ENCODE measurements around the gene ATRN. TPM values are rescaled to one million over a fixed set of nuclear protein-coding genes. Genes with fewer than 3 reads are reported as not detected.

ATRN gene
- total and polyA plus RNA-seq, 2 experiments from 2014 or later = 14.7 to 71.1 TPM

- no peak for DNase-seq (ENCODE audit: low spot score)
- TF ChIP-seq CTCF (IDR thresholded peaks at IDR 0.05; ENCODE audit: poor library complexity) = no peak
- no peak for TF ChIP-seq EZH2phosphoT487 (IDR thresholded peaks at IDR 0.05; ENCODE audit: low read depth, severe bottlenecking, unreplicated experiment)
- TF ChIP-seq EZH2 (IDR thresholded peaks at IDR 0.05; ENCODE audit: borderline replicate concordance) = no peak
- H3K4me2 ChIP-seq = no peak overlapping the region
- no peaks in the 10 kb centered on the region for H3K9me3 ChIP-seq (ENCODE audit: low read depth)
- H3K4me1 ChIP-seq (ENCODE audit: insufficient read depth) = no peaks in the 10 kb centered on the region
- WGBS (ENCODE audit: low lambda C conversion rate, missing lambda C conversion rate) = 96% methylated on average over 20 of the region's 20 CpGs
- H2AFZ ChIP-seq = no peak overlapping the region
- peaks cover 2% of the 10 kb centered on the region for H3K36me3 ChIP-seq (replicated peaks; ENCODE audit: insufficient read depth, low read depth)
- H3K27me3 ChIP-seq = no peaks in the 10 kb centered on the region
- no peak overlapping the region for H3K4me3 ChIP-seq
- H3K79me2 ChIP-seq = no peaks in the 10 kb centered on the region
- H4K20me1 ChIP-seq (ENCODE audit: insufficient read depth, poor library complexity, severe bottlenecking) = no peaks in the 10 kb centered on the region
- H3K27ac ChIP-seq = no peak overlapping the region
- no peaks in the 10 kb centered on the region for H3K9me2 ChIP-seq (replicated peaks; ENCODE audit: insufficient read depth)
Observed at GRCh38 chr20:3645309-3646066, 174.7 kb downstream of the ATRN start.

GRCh38 chr20:3646067-3646440 lies 175.2 kb downstream of the ATRN start:
- no peak for DNase-seq (ENCODE audit: low spot score)
- no peaks in the 10 kb centered on the region for H3K79me2 ChIP-seq
- peaks cover 2% of the 10 kb centered on the region for H3K36me3 ChIP-seq (replicated peaks; ENCODE audit: insufficient read depth, low read depth)
- no peak for TF ChIP-seq CTCF (IDR thresholded peaks at IDR 0.05; ENCODE audit: poor library complexity)
- TF ChIP-seq EZH2 (IDR thresholded peaks at IDR 0.05; ENCODE audit: borderline replicate concordance) = no peak
- TF ChIP-seq EZH2phosphoT487 (IDR thresholded peaks at IDR 0.05; ENCODE audit: low read depth, severe bottlenecking, unreplicated experiment) = no peak
- no peak overlapping the region for H3K27ac ChIP-seq
- H2AFZ ChIP-seq = no peak overlapping the region
- H3K4me1 ChIP-seq (ENCODE audit: insufficient read depth) = no peaks in the 10 kb centered on the region
- H3K27me3 ChIP-seq = no peaks in the 10 kb centered on the region
- H3K9me3 ChIP-seq (ENCODE audit: low read depth) = no peaks in the 10 kb centered on the region
- no peaks in the 10 kb centered on the region for H4K20me1 ChIP-seq (ENCODE audit: insufficient read depth, poor library complexity, severe bottlenecking)
- no peak overlapping the region for H3K4me2 ChIP-seq
- H3K9me2 ChIP-seq (replicated peaks; ENCODE audit: insufficient read depth) = no peaks in the 10 kb centered on the region
- H3K4me3 ChIP-seq = no peak overlapping the region
- 86% methylated on average over 5 of the region's 5 CpGs for WGBS (ENCODE audit: low lambda C conversion rate, missing lambda C conversion rate)

- Histone ChIP-seq H3K27ac (no peak overlapping the region), H2AFZ (no peak overlapping the region), H3K4me1 (ENCODE audit: insufficient read depth) (peaks cover 4% of the 10 kb centered on the region), H3K79me2 (no peaks in the 10 kb centered on the region), H4K20me1 (ENCODE audit: insufficient read depth, poor library complexity, severe bottlenecking) (no peaks in the 10 kb centered on the region), H3K36me3 (replicated peaks; ENCODE audit: insufficient read depth, low read depth) (peaks cover 2% of the 10 kb centered on the region), H3K27me3 (no peaks in the 10 kb centered on the region), H3K9me3 (ENCODE audit: low read depth) (no peaks in the 10 kb centered on the region), H3K4me3 (no peak overlapping the region), H3K9me2 (replicated peaks; ENCODE audit: insufficient read depth) (no peaks in the 10 kb centered on the region), H3K4me2 (no peak overlapping the region)
- TF ChIP-seq CTCF (IDR thresholded peaks at IDR 0.05; ENCODE audit: poor library complexity) (no peak), EZH2phosphoT487 (IDR thresholded peaks at IDR 0.05; ENCODE audit: low read depth, severe bottlenecking, unreplicated experiment) (no peak), EZH2 (IDR thresholded peaks at IDR 0.05; ENCODE audit: borderline replicate concordance) (no peak)
- WGBS (ENCODE audit: low lambda C conversion rate, missing lambda C conversion rate) = 93% methylated on average over 13 of the region's 13 CpGs
- no peak for DNase-seq (ENCODE audit: low spot score)
Observed at GRCh38 chr20:3646651-3647050, 175.8 kb downstream of the ATRN start.

Measured in hepatocyte (in vitro differentiated cells).